SU-DHL-6 (cell line): ENCODE data around the gene POLN.

Experiments
- EZH2phosphoT487 ChIP-seq: fragments of 200-600 bp; sonication (generic), shearing (Covaris generic); conservative IDR thresholded peaks from 2 replicates; pipeline ENCODE4 v1.6.1; 2018; ENCODE audit warnings: mild to moderate bottlenecking, antibody characterized with exemption, low read length, moderate library complexity, mixed read lengths
- TF ChIP-seq, protein P1 (sequence below): fragments of 200-600 bp; sonication (generic); IDR thresholded peaks from one replicate; pipeline ENCODE4 v1.5.1; 2017; ENCODE audit warnings: antibody characterized with exemption, mild to moderate bottlenecking, low read length, moderate library complexity; ENCODE audit not compliant: insufficient read depth, poor library complexity, severe bottlenecking

GRCh38 chr4:2049381-2049780 is 192.5 kb downstream of the POLN start:
- TF ChIP-seq, protein P1, sequence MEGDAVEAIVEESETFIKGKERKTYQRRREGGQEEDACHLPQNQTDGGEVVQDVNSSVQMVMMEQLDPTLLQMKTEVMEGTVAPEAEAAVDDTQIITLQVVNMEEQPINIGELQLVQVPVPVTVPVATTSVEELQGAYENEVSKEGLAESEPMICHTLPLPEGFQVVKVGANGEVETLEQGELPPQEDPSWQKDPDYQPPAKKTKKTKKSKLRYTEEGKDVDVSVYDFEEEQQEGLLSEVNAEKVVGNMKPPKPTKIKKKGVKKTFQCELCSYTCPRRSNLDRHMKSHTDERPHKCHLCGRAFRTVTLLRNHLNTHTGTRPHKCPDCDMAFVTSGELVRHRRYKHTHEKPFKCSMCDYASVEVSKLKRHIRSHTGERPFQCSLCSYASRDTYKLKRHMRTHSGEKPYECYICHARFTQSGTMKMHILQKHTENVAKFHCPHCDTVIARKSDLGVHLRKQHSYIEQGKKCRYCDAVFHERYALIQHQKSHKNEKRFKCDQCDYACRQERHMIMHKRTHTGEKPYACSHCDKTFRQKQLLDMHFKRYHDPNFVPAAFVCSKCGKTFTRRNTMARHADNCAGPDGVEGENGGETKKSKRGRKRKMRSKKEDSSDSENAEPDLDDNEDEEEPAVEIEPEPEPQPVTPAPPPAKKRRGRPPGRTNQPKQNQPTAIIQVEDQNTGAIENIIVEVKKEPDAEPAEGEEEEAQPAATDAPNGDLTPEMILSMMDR, result no peak
- no peak for TF ChIP-seq EZH2phosphoT487
